BLaER1 treated with 17β-estradiol and CSF1 and Interleukin-3, amounts not matched to agents 10 nM and 100 nM (cell line): ENCODE measurements around the gene SLC2A3.
"Not testable (repeated sequence)": the region's sequence is repeated elsewhere in the genome, so short reads cannot be mapped to it uniquely, and the experiment has no call there.

Experiments used
- H3K27ac ChIP-seq, 11 experiments: shearing (Covaris generic); formaldehyde crosslinking; 2 replicates each; pipeline ENCODE4 v1.8.1; 2022
- H3K27me3 ChIP-seq, 11 experiments: shearing (Covaris generic); formaldehyde crosslinking; 2 replicates each; pipeline ENCODE4 v1.8.1; 2022
- H3K36me3 ChIP-seq, 11 experiments: shearing (Covaris generic); formaldehyde crosslinking; 2 replicates each; pipeline ENCODE4 v1.8.1; 2022
- H3K4me1 ChIP-seq, 10 experiments: shearing (Covaris generic); formaldehyde crosslinking; 2 replicates each; pipeline ENCODE4 v1.8.1; 2022
- H3K4me2 ChIP-seq, 11 experiments: shearing (Covaris generic); formaldehyde crosslinking; 2 replicates each; pipeline ENCODE4 v1.8.1; 2022
- H3K4me3 ChIP-seq, 10 experiments: shearing (Covaris generic); formaldehyde crosslinking; 2 replicates each; pipeline ENCODE4 v1.8.1; 2022
- H3K9ac ChIP-seq, 11 experiments: shearing (Covaris generic); formaldehyde crosslinking; 2 replicates each; pipeline ENCODE4 v1.8.1; 2022
- H3K9me3 ChIP-seq, 11 experiments: shearing (Covaris generic); formaldehyde crosslinking; replicated peaks in 1 of 11; 2 replicates each; pipeline ENCODE4 v1.8.1; 2022
- H4K20me1 ChIP-seq, 11 experiments: shearing (Covaris generic); formaldehyde crosslinking; 2 replicates each; pipeline ENCODE4 v1.8.1; 2022
- Cebpa-rat ChIP-seq, 11 experiments: shearing (Covaris generic); IDR thresholded peaks; 2 replicates each; pipeline ENCODE4 v1.8.1; 2022

Gene SLC2A3

GRCh38 chr12:7907009-7907408 lies 29.0 kb downstream of the SLC2A3 start:
- Histone ChIP-seq H3K27me3 (no peaks in the 10 kb centered on the region), H3K27ac (peak overlapping the region in 2 of 11 experiments; percentile 13 to 67; a peak in 1 of 22 replicates), H3K9me3 (no peaks in the 10 kb centered on the region), H3K4me2 (peak overlapping the region in 4 of 11 experiments; percentile 62 to 82 (median 72); a peak in 3 of 22 replicates), H4K20me1 (no peaks in the 10 kb centered on the region), H3K9ac (no peak overlapping the region), H3K36me3 (no peaks in the 10 kb centered on the region), H3K4me1 (peaks cover 19 to 34% (median 29%) of the 10 kb centered on the region in 10 experiments), H3K4me3 (no peak overlapping the region)
- no peak for TF ChIP-seq Cebpa-rat (IDR thresholded peaks at IDR 0.05)

- H3K4me1 ChIP-seq = peaks cover 19 to 34% (median 29%) of the 10 kb centered on the region in 10 experiments
- H3K4me2 ChIP-seq = peak overlapping the region; percentile 54 to 82 (median 70); a peak in 21 of 22 replicates
- not testable (repeated sequence) for H3K9me3 ChIP-seq, H3K36me3 ChIP-seq, H3K9ac ChIP-seq, H3K27me3 ChIP-seq, H4K20me1 ChIP-seq, H3K4me3 ChIP-seq
- H3K27ac ChIP-seq = peak overlapping the region in 4 of 11 experiments; percentile 13 to 67 (median 63); a peak in 4 of 22 replicates
These were observed 29.7 kb downstream of the SLC2A3 start for GRCh38 chr12:7906303-7906702.

GRCh38 chr12:7905600-7906125 lies 30.3 kb downstream of the SLC2A3 start:
- H3K27ac ChIP-seq = peak overlapping the region in 8 of 11 experiments; percentile 1 to 67 (median 49); a peak in 12 of 22 replicates
- H3K9ac ChIP-seq = peak overlapping the region in 8 of 11 experiments; percentile 17 to 65 (median 48); a peak in 14 of 22 replicates
- H4K20me1 ChIP-seq, H3K36me3 ChIP-seq, H3K27me3 ChIP-seq, H3K9me3 ChIP-seq, H3K4me3 ChIP-seq: not testable (repeated sequence)
- H3K4me2 ChIP-seq = peak overlapping the region; percentile 54 to 82 (median 70)
- H3K4me1 ChIP-seq = peaks cover 19 to 34% (median 29%) of the 10 kb centered on the region in 10 experiments

GRCh38 chr12:7905071-7905470 lies 30.9 kb downstream of the SLC2A3 start:
- H3K36me3 ChIP-seq = no peaks in the 10 kb centered on the region
- H3K4me1 ChIP-seq = peaks cover 19 to 34% (median 29%) of the 10 kb centered on the region in 10 experiments
- H3K27ac ChIP-seq = peak overlapping the region in 6 of 11 experiments; percentile 1 to 67 (median 58); a peak in 12 of 22 replicates
- peak overlapping the region in 6 of 11 experiments; percentile 27 to 65 (median 58); a peak in 10 of 22 replicates for H3K9ac ChIP-seq
- no peaks in the 10 kb centered on the region for H4K20me1 ChIP-seq
- H3K9me3 ChIP-seq = no peaks in the 10 kb centered on the region
- H3K27me3 ChIP-seq = no peaks in the 10 kb centered on the region
- TF ChIP-seq Cebpa-rat (IDR thresholded peaks at IDR 0.05) = no peak
- no peak overlapping the region for H3K4me3 ChIP-seq
- peak overlapping the region; percentile 38 to 82 (median 70); a peak in 21 of 22 replicates for H3K4me2 ChIP-seq

GRCh38 chr12:7902416-7902815 lies 33.6 kb downstream of the SLC2A3 start:
- not testable (repeated sequence) for H4K20me1 ChIP-seq, H3K9me3 ChIP-seq, H3K9ac ChIP-seq, H3K27me3 ChIP-seq, H3K27ac ChIP-seq, H3K4me2 ChIP-seq, H3K4me3 ChIP-seq, H3K36me3 ChIP-seq
- peaks cover 19 to 34% (median 29%) of the 10 kb centered on the region in 10 experiments for H3K4me1 ChIP-seq

GRCh38 chr12:7899755-7900154 lies 36.2 kb downstream of the SLC2A3 start:
- no peak overlapping the region for H3K27ac ChIP-seq

GRCh38 chr12:7896726-7897125 lies 39.3 kb downstream of the SLC2A3 start:
- H3K27me3 ChIP-seq, H3K9me3 ChIP-seq, H3K4me3 ChIP-seq, H3K27ac ChIP-seq, H3K36me3 ChIP-seq, H3K9ac ChIP-seq, H4K20me1 ChIP-seq, H3K4me2 ChIP-seq: not testable (repeated sequence)
- peaks cover 0 to 13% (median 11%) of the 10 kb centered on the region in 10 experiments; a peak in 15 of 20 replicates for H3K4me1 ChIP-seq

More at GRCh38 chr12:7899755-7900154, 36.2 kb downstream of the SLC2A3 start:
- Histone ChIP-seq H3K4me3 (no peak overlapping the region), H3K4me2 (no peak overlapping the region), H3K4me1 (peaks cover 0 to 9% (median 6%) of the 10 kb centered on the region in 10 experiments; a peak in 17 of 20 replicates), H3K36me3 (no peaks in the 10 kb centered on the region), H4K20me1 (no peaks in the 10 kb centered on the region), H3K9ac (no peak overlapping the region), H3K9me3 (no peaks in the 10 kb centered on the region), H3K27me3 (no peaks in the 10 kb centered on the region)
- TF ChIP-seq Cebpa-rat (IDR thresholded peaks at IDR 0.05) = no peak

GRCh38 chr12:7892186-7892980 lies 43.6 kb downstream of the SLC2A3 start:
- H3K9me3 ChIP-seq = peaks cover 0 to 10% (median 0%) of the 10 kb centered on the region in 11 experiments; a peak in 4 of 22 replicates
- H3K4me1 ChIP-seq = peaks cover 0 to 53% (median 30%) of the 10 kb centered on the region in 10 experiments; a peak in 16 of 20 replicates
- H3K27me3 ChIP-seq = no peaks in the 10 kb centered on the region
- H3K9ac ChIP-seq = no peak overlapping the region
- no peak for TF ChIP-seq Cebpa-rat (IDR thresholded peaks at IDR 0.05)
- H3K36me3 ChIP-seq = peaks cover 0 to 7% (median 0%) of the 10 kb centered on the region in 11 experiments; a peak in 1 of 22 replicates
- peak overlapping the region in 5 of 11 experiments; percentile 1 to 75 (median 13); a peak in 7 of 22 replicates for H3K27ac ChIP-seq
- peak overlapping the region in 6 of 11 experiments; percentile 28 to 92 (median 80); a peak in 11 of 22 replicates for H3K4me2 ChIP-seq
- H3K4me3 ChIP-seq = no peak overlapping the region
- no peaks in the 10 kb centered on the region for H4K20me1 ChIP-seq

- Histone ChIP-seq H3K9me3 (peaks cover 0 to 24% (median 9%) of the 10 kb centered on the region in 11 experiments; a peak in 10 of 22 replicates), H3K27me3 (no peaks in the 10 kb centered on the region), H4K20me1 (no peaks in the 10 kb centered on the region), H3K4me1 (peaks cover 25 to 73% (median 47%) of the 10 kb centered on the region in 10 experiments), H3K4me2 (peak overlapping the region; percentile 73 to 92 (median 85)), H3K36me3 (peaks cover 0 to 9% (median 0%) of the 10 kb centered on the region in 11 experiments; a peak in 4 of 22 replicates), H3K4me3 (peak overlapping the region in 5 of 10 experiments; percentile 3 to 38 (median 33); a peak in 4 of 20 replicates), H3K9ac (peak overlapping the region in 9 of 11 experiments; percentile 29 to 65 (median 55); a peak in 16 of 22 replicates), H3K27ac (peak overlapping the region in 9 of 11 experiments; percentile 44 to 78 (median 73); a peak in 18 of 22 replicates)
- TF ChIP-seq Cebpa-rat (IDR thresholded peaks at IDR 0.05) = no peak
These were observed 51.3 kb downstream of the SLC2A3 start for GRCh38 chr12:7884689-7885088.

GRCh38 chr12:7881736-7882120 lies 54.3 kb downstream of the SLC2A3 start:
- Histone ChIP-seq H3K27ac (peak overlapping the region in 1 of 11 experiments; percentile 58; a peak in 1 of 22 replicates), H3K4me1 (peaks cover 25 to 49% (median 46%) of the 10 kb centered on the region in 10 experiments), H3K9me3 (peaks cover 0 to 17% (median 8%) of the 10 kb centered on the region in 11 experiments; a peak in 9 of 22 replicates)
- not testable (repeated sequence) for H3K9ac ChIP-seq, H3K4me3 ChIP-seq, H3K36me3 ChIP-seq, H3K4me2 ChIP-seq, H3K27me3 ChIP-seq, H4K20me1 ChIP-seq

- not testable (repeated sequence) for H3K36me3 ChIP-seq, H3K27me3 ChIP-seq, H3K4me3 ChIP-seq, H3K27ac ChIP-seq, H3K4me2 ChIP-seq, H3K9ac ChIP-seq, H4K20me1 ChIP-seq
- Histone ChIP-seq H3K4me1 (peaks cover 20 to 43% (median 40%) of the 10 kb centered on the region in 10 experiments), H3K9me3 (peaks cover 0 to 17% (median 8%) of the 10 kb centered on the region in 11 experiments; a peak in 9 of 22 replicates)
These were observed 54.8 kb downstream of the SLC2A3 start for GRCh38 chr12:7880952-7881735.
